Measurements from ENCODE around the gene VAV3. TPM values are rescaled to one million over a fixed set of nuclear protein-coding genes. Genes with fewer than 3 reads are reported as not detected.
A peak's percentile ranks its signal among the peaks of the same experiment; 100 is the strongest.

The VAV3 gene
- total RNA-seq, 1 donor from 2014 or later, result 4.5 TPM

DNA sequence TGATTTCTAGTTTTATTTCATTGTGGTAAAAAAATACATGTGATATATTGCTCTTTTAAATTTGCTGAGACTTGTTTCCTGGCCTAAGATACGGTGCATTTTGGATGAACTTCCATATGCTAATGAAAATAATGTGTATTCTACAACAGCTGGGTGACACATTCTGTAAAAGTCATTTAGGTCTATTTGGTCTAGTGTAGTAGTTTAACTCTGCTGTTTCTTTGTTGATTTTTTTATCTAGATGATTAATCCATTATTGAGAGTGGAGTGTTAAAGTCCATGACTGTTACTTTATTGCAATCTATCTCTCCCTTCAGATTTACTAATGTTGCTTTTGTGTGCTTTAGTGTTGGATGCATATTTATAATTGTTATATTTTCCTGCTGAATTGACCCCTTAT lies 161.4 kb downstream of the VAV3 start:
- DNase-seq (ENCODE audit: low spot score in 2 of 2) (no peak), FAIRE-seq (no peak)

DNA sequence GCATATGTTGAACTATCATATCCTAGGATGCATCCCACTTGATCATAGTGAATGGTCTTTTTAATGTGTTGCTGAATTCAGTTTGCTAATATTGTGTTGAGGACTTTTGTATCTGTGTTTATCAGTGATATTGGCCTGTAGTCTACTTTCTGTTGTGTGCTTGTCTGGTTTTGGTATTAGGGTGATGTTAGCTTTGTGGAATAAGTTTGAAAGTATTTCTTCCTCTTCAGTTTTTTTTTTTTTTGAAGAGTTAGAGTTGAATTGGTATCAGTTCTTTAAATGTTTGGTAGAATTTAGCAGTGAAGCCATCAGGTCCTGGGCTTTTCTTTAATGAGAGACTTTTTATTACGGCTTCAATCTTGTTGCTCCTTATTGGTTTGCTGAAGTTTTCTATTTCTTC lies 162.3 kb downstream of the VAV3 start:
- DNase-seq (ENCODE audit: low spot score in 2 of 2) (no peak), FAIRE-seq (no peak)

DNA sequence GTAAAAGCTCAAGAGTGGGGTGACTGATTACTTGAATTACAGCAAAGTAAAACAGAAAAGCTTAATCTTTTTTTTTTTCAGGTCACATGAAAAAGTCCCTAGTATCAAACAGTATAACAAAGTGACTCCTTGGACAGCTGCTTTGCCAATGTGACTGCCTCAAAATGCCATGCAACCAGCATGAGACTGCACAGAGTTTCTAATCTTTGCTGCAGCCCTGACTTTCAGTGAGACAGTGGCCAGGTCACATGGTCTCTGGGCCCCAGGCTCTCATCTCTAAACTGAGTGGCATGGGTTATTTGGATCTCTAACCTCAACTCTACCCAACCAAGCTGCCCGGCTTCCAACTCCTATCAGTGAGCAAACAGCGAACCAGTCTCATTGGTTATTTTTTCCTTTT lies 169.0 kb downstream of the VAV3 start:
- no peak for DNase-seq (ENCODE audit: low spot score in 2 of 2)
- no peak for FAIRE-seq

DNA sequence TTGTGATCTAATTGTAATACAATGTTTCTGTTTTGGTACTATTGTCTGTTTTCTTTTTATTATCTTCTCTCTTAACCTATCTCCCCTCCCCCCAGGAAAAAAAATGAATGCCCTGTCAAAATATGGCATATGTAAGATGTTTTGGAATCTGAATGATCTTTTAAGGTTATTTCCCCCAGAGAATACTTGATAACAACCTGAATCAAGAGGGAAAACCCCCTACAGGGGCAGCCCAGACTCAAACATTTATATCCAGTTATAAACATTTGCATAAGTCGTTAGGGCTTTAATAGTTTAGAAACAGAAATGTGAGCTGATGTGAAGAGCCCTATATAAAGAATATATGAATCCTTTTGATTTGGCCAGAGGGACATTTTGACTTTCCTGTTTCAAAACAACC lies 169.5 kb downstream of the VAV3 start:
- no peak for FAIRE-seq
- DNase-seq (ENCODE audit: low spot score in 2 of 2), result no peak

DNA sequence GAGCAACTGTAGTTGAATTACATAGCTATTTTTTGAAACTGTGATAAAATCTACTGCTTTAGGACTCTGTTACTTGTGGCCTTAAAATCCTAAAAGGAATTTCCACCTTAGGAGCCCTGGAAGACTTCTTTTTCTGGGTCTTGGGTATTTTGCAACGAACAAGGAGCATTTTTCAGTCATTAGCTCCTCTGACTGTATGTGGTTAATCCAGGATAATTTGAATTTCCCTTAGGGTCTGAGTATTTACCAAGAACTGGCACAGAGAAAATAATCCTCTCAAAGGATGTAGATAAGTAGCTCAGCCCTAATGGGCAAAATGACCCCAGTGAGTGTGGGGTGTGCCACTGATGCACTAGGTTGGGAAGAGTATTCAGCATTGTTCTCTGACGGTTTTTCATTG lies 170.4 kb downstream of the VAV3 start:
- no peak for DNase-seq (ENCODE audit: low spot score in 2 of 2)
- no peak for FAIRE-seq

DNA sequence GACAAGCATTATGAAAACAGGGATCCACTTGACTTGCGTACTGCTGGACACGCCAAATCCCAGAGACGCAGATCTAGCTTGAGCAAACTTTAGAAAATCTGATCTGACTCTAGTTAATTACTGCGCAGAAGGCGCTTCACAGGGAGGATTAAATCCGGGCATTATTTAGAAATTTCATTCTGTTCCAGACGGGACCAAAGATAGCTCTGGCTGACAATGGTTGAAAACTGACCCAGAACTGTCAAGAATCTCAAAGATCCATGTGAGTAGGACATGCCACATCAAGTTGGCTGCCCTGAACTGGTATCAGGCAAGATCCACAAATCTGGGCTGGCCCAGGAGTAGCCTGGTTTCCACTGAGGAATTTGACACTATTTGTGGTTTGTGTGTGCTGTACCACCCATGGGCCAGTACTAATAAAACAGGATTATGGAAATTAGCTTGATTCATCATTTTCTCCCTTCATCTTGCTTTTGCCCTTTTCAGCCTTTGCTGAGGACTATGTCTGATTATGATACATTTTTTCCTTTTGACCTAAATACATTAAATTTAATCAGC lies 171.0 kb downstream of the VAV3 start:
- FAIRE-seq (no peak), DNase-seq (ENCODE audit: low spot score in 2 of 2) (no peak)

DNA sequence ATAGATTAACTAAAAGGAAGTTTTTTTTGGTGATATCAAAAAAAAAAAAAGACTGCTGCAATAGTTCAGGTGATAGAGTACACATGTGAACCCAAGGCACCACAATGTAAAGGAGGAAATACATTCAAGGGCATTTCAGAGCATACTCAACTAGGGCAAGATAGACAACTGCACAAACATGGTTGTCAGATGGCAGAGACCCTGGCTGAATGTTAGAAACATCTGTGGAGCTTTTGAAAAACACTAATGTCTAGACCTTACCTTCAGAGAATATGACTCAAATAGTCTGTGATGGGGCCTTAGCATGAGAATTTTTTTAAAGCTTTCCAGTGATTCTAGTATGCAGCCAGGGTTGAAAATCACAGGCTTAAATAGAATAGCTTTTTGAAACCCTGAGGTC lies 173.6 kb downstream of the VAV3 start:
- FAIRE-seq, result no peak

DNA sequence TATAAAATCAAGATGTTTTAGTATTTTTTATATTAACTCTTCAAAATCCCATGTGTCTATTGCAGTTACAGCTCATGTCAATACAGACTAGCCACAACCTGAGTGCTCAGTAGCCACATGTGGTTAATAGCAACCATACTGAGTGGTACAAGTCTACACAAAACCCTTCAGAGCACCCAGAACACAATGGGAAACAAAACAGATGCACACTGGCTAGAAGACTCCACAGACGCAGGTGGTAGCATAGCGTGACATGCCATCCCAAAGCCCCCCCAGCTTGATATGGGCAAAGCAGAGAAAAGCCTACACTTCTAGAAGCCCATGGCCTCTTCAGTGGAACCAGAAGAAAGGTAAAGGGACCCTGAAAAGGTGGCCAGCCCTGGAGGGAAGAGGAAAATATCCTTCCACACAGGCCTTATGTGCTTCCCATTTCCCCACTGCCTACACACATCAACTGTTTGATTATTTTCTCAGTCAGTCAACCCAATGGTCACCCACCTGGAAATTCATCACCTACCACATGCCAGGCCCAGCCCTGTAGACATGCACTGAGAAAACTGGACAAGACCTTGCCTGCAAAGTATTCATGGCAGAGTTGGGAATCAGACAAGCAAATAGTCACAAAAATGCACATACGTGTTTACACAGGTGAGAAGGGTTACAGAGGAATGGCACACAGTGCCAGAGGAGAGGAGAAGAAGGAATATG lies 175.0 kb downstream of the VAV3 start:
- no peak for DNase-seq (ENCODE audit: low spot score in 2 of 2)
- no peak for FAIRE-seq

More for the DNA sequence above, 173.6 kb downstream of the VAV3 start:
- no peak for DNase-seq (ENCODE audit: low spot score in 2 of 2)

DNA sequence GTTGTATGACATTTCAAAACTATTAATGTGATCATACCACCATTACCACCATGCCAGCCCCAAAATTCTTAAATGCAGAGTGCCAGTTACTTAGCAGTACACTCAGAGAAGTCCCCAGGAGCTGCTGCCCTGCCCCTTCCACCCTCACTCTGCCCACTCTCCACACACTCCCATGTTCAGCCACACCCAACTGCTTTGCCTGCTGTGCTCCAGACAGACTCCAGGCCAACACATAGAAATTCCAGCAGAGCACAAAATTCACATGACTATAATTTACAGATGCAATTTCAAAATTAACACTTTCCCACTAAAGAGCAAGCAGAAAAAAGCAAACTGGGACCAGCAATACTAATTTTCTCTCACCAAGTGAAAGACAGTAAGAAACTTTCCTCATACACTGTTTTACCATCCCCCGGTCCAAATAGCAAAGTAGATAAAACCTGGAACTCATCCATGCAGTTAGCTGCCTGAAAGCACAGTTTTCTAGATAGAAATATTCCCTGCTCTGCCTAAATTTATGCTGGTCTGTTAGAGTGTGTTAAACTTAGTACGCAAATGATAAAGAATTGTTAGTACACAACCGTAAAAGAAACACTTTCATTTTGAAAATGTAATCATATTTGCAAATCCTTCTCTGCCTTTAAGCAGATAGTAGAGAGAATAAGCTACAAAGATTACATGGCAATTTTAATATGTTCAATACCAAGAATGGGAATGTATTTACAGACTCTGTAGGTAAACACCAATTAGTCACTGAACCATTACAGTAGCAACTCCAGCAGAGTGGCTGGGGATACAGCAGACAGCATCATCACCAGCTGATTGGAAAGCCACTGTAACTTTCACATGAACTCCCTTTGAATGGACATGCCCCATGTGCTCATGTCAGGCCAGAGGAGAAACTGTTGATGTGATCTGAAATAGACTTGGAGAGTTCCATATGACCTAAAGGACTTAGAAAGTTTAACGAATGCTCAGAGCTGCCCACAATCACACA lies 176.5 kb downstream of the VAV3 start:
- FAIRE-seq, result no peak
- DNase-seq (ENCODE audit: low spot score in 2 of 2), result no peak

DNA sequence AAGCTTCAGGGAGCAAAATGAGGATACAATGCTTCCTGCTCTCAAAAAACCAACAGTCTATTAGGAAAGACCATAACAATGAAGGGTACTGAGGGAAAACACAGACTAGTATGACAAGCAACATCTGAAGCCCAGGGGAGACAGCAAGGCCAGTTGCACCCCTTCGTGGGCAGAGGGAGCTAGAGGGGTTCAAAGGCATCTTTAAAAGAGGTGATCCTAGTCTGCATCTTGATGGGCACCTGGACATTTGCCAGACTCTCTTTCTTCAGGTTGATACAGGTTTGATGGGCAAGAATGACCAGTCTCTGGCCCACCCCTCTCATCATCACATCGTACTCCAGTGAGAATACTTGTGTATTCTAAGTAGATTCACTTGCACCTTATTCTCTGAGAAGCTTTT lies 177.7 kb downstream of the VAV3 start:
- DNase-seq (ENCODE audit: low spot score in 2 of 2), result no peak
- FAIRE-seq, result no peak

DNA sequence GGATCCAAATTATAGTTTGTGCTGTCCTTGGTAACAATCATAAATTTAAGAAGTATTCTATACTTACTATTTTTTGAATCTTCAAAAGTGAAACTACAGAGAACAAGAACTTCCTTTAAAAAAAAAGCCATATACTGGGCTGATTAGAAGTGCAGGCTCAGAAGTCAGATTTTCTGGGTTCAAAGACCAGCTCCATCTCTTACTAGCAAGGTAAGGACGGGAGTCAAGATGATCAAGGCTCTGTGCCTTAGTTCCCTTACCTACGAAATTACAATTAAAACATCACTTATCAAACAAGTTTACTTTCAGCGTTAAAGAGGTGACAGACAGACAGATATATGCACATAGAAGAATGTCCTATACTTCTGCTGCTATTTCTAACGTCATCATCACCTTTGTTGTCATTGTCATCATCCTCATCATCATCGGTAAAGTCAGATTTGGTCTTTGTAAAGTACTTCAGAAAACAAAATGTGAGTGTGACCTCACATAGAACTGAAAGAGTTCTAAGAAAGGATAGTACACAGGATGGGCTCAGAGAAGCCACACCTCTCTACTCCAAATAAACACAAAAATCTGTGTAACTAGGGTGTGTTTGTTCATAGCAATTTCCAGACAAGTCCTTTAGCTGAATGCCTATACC lies 178.7 kb downstream of the VAV3 start:
- no peak for FAIRE-seq
- DNase-seq (ENCODE audit: low spot score in 2 of 2), result no peak

DNA sequence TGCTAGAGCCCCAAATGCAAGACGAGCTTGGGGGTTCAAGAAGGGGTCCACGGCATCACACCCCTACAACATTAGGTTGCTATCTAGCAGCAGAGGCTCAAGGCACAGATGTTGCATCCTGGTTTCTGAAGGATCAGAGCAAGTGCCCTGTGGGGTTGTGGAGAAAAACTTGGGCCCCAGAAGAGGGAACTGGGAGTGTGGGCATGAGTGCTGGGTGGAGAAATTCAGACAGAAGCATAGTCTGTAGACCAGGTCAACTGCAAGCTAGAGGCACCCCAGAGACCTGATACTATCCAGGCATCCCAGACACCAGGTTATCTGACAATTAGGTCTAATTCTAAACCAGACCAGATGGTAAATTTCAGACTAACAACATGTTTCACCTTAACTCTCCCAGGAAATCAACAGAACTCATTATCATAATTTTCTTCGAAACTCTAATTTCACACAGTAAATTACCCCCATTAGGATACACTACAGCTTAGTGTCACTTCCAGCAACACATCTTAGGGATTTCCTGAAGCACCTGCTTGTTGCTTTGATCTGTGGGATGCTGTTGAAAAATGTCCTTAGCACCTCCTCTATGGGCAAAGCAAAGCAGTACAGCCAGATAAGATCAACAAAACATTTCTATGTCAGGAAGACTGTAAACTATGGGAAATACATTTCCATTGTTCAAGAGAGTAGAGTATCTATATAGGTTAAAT lies 179.3 kb downstream of the VAV3 start:
- DNase-seq (ENCODE audit: low spot score in 2 of 2), result no peak
- no peak for FAIRE-seq

DNA sequence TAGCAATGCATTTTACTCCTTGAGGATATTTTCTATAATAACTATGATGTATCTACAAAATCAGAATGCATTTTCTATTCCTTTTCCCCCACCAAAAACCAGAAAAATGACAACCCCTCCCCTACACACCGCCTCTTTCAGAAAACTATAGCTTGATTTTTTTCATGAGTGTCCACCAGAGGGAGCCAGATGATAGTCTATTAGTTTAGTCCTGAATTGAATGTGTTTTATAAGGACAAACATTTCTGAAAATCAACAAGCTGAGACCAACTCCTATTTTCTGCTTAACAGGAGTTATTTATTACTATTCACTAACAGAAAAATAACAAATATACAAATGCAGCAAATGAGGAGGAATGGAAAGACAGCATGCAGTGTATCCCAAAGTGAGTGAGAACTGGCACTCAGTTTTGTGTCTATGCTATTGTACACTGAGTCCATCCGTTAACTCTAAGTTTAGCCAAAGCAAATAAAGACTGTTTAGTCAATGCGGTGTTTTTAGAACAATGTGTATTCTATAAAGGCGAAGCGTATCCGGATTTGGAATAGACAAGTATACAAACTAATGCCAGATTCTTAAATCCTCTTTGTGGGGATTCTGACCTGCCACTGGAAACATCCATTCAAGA lies 182.6 kb downstream of the VAV3 start:
- DNase-seq (ENCODE audit: low spot score in 2 of 2), result no peak
- FAIRE-seq, result peak; percentile 69

DNA sequence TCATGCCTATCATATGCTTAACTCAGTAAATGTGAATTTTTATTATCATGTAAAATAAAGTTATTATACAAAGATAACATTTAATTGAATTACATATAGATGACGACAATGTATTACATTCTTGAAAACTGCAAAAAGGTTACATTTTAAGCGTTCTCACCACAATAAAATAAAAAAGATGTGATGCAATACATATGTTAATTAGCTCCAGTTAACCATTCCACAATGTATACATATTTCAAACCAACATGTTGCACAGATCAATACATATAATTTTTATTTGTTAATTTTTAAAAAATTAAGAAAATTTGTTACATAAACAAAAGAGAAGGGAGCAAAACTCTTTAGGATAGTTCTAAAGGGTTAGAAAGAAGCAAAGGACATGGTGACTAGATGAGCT lies 183.7 kb downstream of the VAV3 start:
- FAIRE-seq (no peak), DNase-seq (ENCODE audit: low spot score in 2 of 2) (no peak)

DNA sequence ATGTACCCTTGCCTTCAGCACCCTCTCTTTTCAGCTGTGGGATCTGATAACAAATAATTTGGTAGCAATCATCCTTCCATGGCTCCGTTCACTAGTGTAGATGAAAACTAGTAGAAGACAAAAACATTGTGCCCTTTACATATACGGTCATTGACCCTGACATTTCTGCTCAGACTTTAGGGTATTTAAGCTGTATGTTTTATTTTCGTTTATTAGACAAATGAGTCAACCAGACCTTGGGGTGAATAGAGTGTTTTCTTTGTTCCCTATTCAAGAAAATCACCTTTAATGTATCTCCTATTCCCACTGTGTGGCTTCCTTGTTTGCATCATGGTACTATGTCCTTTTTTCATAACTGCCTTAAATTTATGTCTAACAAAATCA lies 187.3 kb downstream of the VAV3 start:
- FAIRE-seq (no peak), DNase-seq (ENCODE audit: low spot score in 2 of 2) (no peak)

DNA sequence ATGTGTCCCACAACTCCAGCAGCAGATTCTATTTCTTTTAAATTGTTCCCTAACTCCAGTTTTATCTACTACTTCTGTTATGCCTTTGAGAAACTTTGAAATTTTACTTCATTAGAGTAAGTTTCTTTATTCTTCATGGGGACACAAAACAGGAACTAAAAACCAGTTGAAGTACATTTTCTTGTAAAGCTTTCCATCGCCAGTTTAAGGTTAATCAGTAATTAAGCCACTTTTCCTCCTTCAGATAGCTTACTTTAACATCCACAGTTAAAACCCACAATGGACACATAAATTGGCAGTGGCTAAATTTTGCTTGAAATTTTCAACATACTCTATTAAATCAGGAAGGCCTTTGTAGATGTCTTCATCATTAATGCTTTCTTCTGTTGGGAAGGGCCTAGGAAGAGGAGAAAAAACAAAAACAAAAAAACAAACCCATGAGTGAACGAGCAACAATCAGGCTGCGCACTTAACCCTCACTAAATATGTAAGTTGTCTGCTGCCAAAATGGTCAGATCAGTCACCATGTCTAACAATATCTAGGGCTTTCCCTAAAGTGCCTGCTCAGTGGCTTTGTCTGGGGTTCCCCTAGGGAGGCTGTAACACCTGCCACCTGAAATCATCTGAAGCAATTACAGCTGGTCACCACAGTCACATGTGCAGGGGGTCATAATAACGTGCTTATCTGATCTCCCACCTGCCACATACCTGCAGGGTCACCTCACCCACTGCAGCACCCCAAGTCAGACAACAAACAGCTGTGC lies 187.9 kb downstream of the VAV3 start:
- DNase-seq (ENCODE audit: low spot score in 2 of 2), result no peak
- no peak for FAIRE-seq

DNA sequence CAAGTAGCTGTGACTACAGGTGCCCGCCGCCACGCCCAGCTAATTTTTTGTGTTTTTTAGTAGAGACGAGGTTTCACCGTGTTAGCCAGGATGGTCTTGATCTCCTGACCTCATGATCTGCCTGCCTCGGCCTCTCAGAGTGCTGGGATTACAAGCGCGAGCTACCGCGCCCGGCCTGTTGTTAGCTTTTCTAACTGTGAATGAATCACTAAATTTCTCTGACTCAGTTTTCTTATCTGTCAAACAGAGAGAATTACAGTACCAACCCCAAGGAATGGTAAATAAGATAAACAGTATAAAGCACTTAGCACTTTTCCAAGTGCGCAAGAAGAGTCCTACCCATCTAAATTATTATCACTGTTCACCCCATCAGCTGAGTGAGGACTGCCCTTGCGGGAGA lies 193.6 kb downstream of the VAV3 start:
- no peak for FAIRE-seq
- DNase-seq (ENCODE audit: low spot score in 2 of 2), result no peak

DNA sequence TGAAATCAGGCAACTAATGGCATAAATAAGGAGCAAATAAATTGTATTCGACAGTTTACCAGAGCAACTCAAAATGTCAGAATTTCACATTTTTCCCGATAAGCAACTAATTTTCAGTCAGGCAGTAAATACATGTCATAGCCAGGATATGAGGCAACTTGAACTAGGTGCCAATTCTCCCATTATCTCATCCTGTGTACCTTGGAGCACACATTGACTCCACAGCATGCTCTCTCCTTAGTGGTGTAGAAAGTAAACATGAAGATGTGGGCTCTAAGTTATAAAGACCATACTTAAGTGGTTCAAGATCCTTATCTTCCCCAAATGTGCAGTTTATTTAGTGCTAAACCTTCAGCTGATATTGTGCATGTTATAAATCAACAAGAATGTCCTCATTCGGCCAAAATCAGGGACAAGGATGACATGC lies 197.8 kb downstream of the VAV3 start:
- FAIRE-seq (no peak), DNase-seq (ENCODE audit: low spot score in 2 of 2) (no peak)

DNA sequence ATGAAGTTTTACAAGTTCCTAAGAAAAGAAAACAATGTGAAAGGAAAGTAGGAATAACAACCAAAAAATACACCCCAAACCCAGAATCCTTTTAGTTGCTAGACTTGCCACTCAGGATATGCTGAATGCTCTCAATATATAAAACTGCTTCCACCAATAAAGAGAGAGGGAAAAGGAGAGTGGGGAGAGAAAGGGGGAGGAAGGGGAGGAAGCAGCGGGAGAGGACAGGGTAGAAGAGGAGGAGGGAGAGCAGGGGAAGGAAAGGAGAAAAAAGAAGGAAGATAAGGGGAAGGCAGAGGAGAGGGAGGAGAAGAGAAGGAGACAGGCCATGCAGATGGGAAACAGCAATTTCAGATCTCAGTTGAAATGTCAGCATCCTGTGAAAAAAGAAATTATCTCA lies 198.4 kb downstream of the VAV3 start:
- no peak for DNase-seq (ENCODE audit: low spot score in 2 of 2)
- FAIRE-seq, result no peak

Data from frontal cortex (tissue), 4 donors.